HG03039 (cell line): ENCODE data around the gene LYPD6.

Experiments
- ATAC-seq: cut with Tn5 transposase; IDR thresholded peaks from one replicate; pipeline ENCODE4 v1.9.1; 2021; ENCODE audit warnings: mild to moderate bottlenecking, moderate library complexity; ENCODE audit not compliant: unreplicated experiment

The LYPD6 gene

GRCh38 chr2:149399934-149400615 lies 69.7 kb downstream of the LYPD6 start:
- no peak for ATAC-seq

GRCh38 chr2:149400997-149401396 lies 70.6 kb downstream of the LYPD6 start:
- ATAC-seq = no peak

GRCh38 chr2:149409506-149409905 lies 79.1 kb downstream of the LYPD6 start:
- no peak for ATAC-seq

GRCh38 chr2:149410701-149411484 lies 80.5 kb downstream of the LYPD6 start:
- ATAC-seq = no peak

- no peak for ATAC-seq
Measured at GRCh38 chr2:149413487-149413886, 83.1 kb downstream of the LYPD6 start.

- ATAC-seq = no peak
Measured at GRCh38 chr2:149415086-149415485, 84.7 kb downstream of the LYPD6 start.

GRCh38 chr2:149418065-149418464 lies 87.7 kb downstream of the LYPD6 start:
- ATAC-seq = no peak

- no peak for ATAC-seq
Measured at GRCh38 chr2:149420053-149420963, 89.9 kb downstream of the LYPD6 start.

- ATAC-seq = no peak
Measured at GRCh38 chr2:149421791-149422190, 91.4 kb downstream of the LYPD6 start.

GRCh38 chr2:149422337-149422990 lies 92.1 kb downstream of the LYPD6 start:
- no peak for ATAC-seq

GRCh38 chr2:149422991-149423338 lies 92.6 kb downstream of the LYPD6 start:
- ATAC-seq = no peak

- ATAC-seq = no peak
Measured at GRCh38 chr2:149423630-149424029, 93.2 kb downstream of the LYPD6 start.

GRCh38 chr2:149427387-149427786 lies 97.0 kb downstream of the LYPD6 start:
- ATAC-seq = no peak

GRCh38 chr2:149428783-149429182 lies 98.4 kb downstream of the LYPD6 start:
- no peak for ATAC-seq

- ATAC-seq = no peak
Measured at GRCh38 chr2:149430743-149431736, 100.7 kb downstream of the LYPD6 start.

- ATAC-seq = no peak
Measured at GRCh38 chr2:149438330-149438960, 108.1 kb downstream of the LYPD6 start.

GRCh38 chr2:149441255-149441654 lies 110.9 kb downstream of the LYPD6 start:
- ATAC-seq = no peak

GRCh38 chr2:149442346-149442745 lies 112.0 kb downstream of the LYPD6 start:
- no peak for ATAC-seq

- ATAC-seq = no peak
Measured at GRCh38 chr2:149443150-149443549, 112.8 kb downstream of the LYPD6 start.
